ENCODE measurements around the gene MTFR2.

MTFR2 gene

GRCh38 chr6:136208783-136209182 lies 41.3 kb downstream of the MTFR2 start:
- Histone ChIP-seq H3K4me2 (ENCODE audit: low read depth, low read length, poor library complexity, severe bottlenecking) (no peak overlapping the region), H3K4me3 (ENCODE audit: insufficient read depth, low read length, poor library complexity, severe bottlenecking) (no peak overlapping the region), H2AFZ (ENCODE audit: low read depth, low read length, severe bottlenecking) (no peak overlapping the region), H3K9me2 (replicated peaks; ENCODE audit: insufficient read depth, low read length) (no peaks in the 10 kb centered on the region), H3K9me3 (ENCODE audit: insufficient read depth, low read length) (no peaks in the 10 kb centered on the region), H3K27me3 (ENCODE audit: low read length) (no peaks in the 10 kb centered on the region), H3K79me2 (ENCODE audit: insufficient read depth, low read length) (no peaks in the 10 kb centered on the region), H3K27ac (ENCODE audit: low read depth, low read length) (no peak overlapping the region), H3K36me3 (ENCODE audit: low read length) (no peaks in the 10 kb centered on the region), H3F3A (ENCODE audit: insufficient read depth) (no peaks in the 10 kb centered on the region), H4K20me1 (ENCODE audit: low read depth, low read length) (no peaks in the 10 kb centered on the region), H3K9ac (ENCODE audit: low read length) (no peak overlapping the region)
- no peak for TF ChIP-seq EZH2phosphoT487 (conservative IDR thresholded peaks at IDR 0.05; ENCODE audit: low read length)
- no peak for TF ChIP-seq CTCF (IDR thresholded peaks at IDR 0.05; ENCODE audit: insufficient read depth, low read length, poor library complexity, severe bottlenecking)

- H3K9me3 ChIP-seq (ENCODE audit: insufficient read depth, low read length) = no peaks in the 10 kb centered on the region
- no peak overlapping the region for H3K27ac ChIP-seq (ENCODE audit: low read depth, low read length)
- no peak overlapping the region for H3K4me2 ChIP-seq (ENCODE audit: low read depth, low read length, poor library complexity, severe bottlenecking)
- no peak overlapping the region for H3K9ac ChIP-seq (ENCODE audit: low read length)
- no peak for TF ChIP-seq CTCF (IDR thresholded peaks at IDR 0.05; ENCODE audit: insufficient read depth, low read length, poor library complexity, severe bottlenecking)
- no peak for TF ChIP-seq EZH2phosphoT487 (conservative IDR thresholded peaks at IDR 0.05; ENCODE audit: low read length)
- no peak overlapping the region for H2AFZ ChIP-seq (ENCODE audit: low read depth, low read length, severe bottlenecking)
- H3K4me3 ChIP-seq (ENCODE audit: insufficient read depth, low read length, poor library complexity, severe bottlenecking) = no peak overlapping the region
- no peaks in the 10 kb centered on the region for H4K20me1 ChIP-seq (ENCODE audit: low read depth, low read length)
- no peaks in the 10 kb centered on the region for H3F3A ChIP-seq (ENCODE audit: insufficient read depth)
- no peaks in the 10 kb centered on the region for H3K36me3 ChIP-seq (ENCODE audit: low read length)
- no peaks in the 10 kb centered on the region for H3K27me3 ChIP-seq (ENCODE audit: low read length)
- H3K79me2 ChIP-seq (ENCODE audit: insufficient read depth, low read length) = no peaks in the 10 kb centered on the region
- H3K9me2 ChIP-seq (replicated peaks; ENCODE audit: insufficient read depth, low read length) = no peaks in the 10 kb centered on the region
These were observed 48.4 kb downstream of the MTFR2 start for GRCh38 chr6:136201732-136202131.

- no peaks in the 10 kb centered on the region for H3K9me3 ChIP-seq (ENCODE audit: insufficient read depth, low read length)
- H3K9ac ChIP-seq (ENCODE audit: low read length) = no peak overlapping the region
- H3K79me2 ChIP-seq (ENCODE audit: insufficient read depth, low read length) = no peaks in the 10 kb centered on the region
- H4K20me1 ChIP-seq (ENCODE audit: low read depth, low read length) = no peaks in the 10 kb centered on the region
- H2AFZ ChIP-seq (ENCODE audit: low read depth, low read length, severe bottlenecking) = no peak overlapping the region
- H3K27ac ChIP-seq (ENCODE audit: low read depth, low read length) = no peak overlapping the region
- no peaks in the 10 kb centered on the region for H3F3A ChIP-seq (ENCODE audit: insufficient read depth)
- H3K4me2 ChIP-seq (ENCODE audit: low read depth, low read length, poor library complexity, severe bottlenecking) = no peak overlapping the region
- H3K9me2 ChIP-seq (replicated peaks; ENCODE audit: insufficient read depth, low read length) = no peaks in the 10 kb centered on the region
- TF ChIP-seq EZH2phosphoT487 (conservative IDR thresholded peaks at IDR 0.05; ENCODE audit: low read length) = no peak
- H3K27me3 ChIP-seq (ENCODE audit: low read length) = no peaks in the 10 kb centered on the region
- no peak overlapping the region for H3K4me3 ChIP-seq (ENCODE audit: insufficient read depth, low read length, poor library complexity, severe bottlenecking)
- no peaks in the 10 kb centered on the region for H3K36me3 ChIP-seq (ENCODE audit: low read length)
These were observed 57.2 kb downstream of the MTFR2 start for GRCh38 chr6:136192902-136193301.

GRCh38 chr6:136191606-136192312 lies 58.4 kb downstream of the MTFR2 start:
- Histone ChIP-seq H3K4me3 (ENCODE audit: insufficient read depth, low read length, poor library complexity, severe bottlenecking) (no peak overlapping the region), H2AFZ (ENCODE audit: low read depth, low read length, severe bottlenecking) (no peak overlapping the region), H3K36me3 (ENCODE audit: low read length) (no peaks in the 10 kb centered on the region), H3K27ac (ENCODE audit: low read depth, low read length) (no peak overlapping the region), H4K20me1 (ENCODE audit: low read depth, low read length) (no peaks in the 10 kb centered on the region), H3K9me2 (replicated peaks; ENCODE audit: insufficient read depth, low read length) (no peaks in the 10 kb centered on the region), H3K27me3 (ENCODE audit: low read length) (no peaks in the 10 kb centered on the region), H3K79me2 (ENCODE audit: insufficient read depth, low read length) (no peaks in the 10 kb centered on the region), H3F3A (ENCODE audit: insufficient read depth) (no peaks in the 10 kb centered on the region), H3K4me2 (ENCODE audit: low read depth, low read length, poor library complexity, severe bottlenecking) (no peak overlapping the region), H3K9ac (ENCODE audit: low read length) (no peak overlapping the region), H3K9me3 (ENCODE audit: insufficient read depth, low read length) (no peaks in the 10 kb centered on the region)
- TF ChIP-seq CTCF (IDR thresholded peaks at IDR 0.05; ENCODE audit: insufficient read depth, low read length, poor library complexity, severe bottlenecking) (no peak), EZH2phosphoT487 (conservative IDR thresholded peaks at IDR 0.05; ENCODE audit: low read length) (no peak)
